DND-41 (cell line): ENCODE data around the gene FAM240B.

Experiments
- ATAC-seq: fragments of 200-7000 bp; cut with Tn5 transposase; 3 replicates; pipeline ENCODE4 v1.9.1; 2021; ENCODE audit warnings: low read depth; ENCODE audit not compliant: insufficient read depth
- DNase-seq: peaks from one replicate; pipeline ENCODE4 v3.0.0-alpha.2; 2020
- H2AFZ ChIP-seq: 2 replicates; pipeline ENCODE4 v1.6.0; 2012; ENCODE audit warnings: low read depth, low read length
- H3K27ac ChIP-seq: 2 replicates; pipeline ENCODE4 v1.5.1; 2012; ENCODE audit warnings: low read length, inconsistent platforms
- H3K27me3 ChIP-seq: fragments of 200-600 bp; sonication (generic); 2 replicates; pipeline ENCODE4 v1.6.0; 2012; ENCODE audit warnings: low read length, mild to moderate bottlenecking, inconsistent platforms; ENCODE audit not compliant: insufficient read depth, poor library complexity
- H3K36me3 ChIP-seq: 2 replicates; pipeline ENCODE4 v1.5.1; 2012; ENCODE audit warnings: low read length, inconsistent platforms; ENCODE audit not compliant: insufficient read depth
- H3K4me1 ChIP-seq: 2 replicates; pipeline ENCODE4 v1.5.1; 2012; ENCODE audit warnings: mild to moderate bottlenecking, low read length; ENCODE audit not compliant: insufficient read depth
- H3K4me2 ChIP-seq: 2 replicates; pipeline ENCODE4 v1.6.0; 2012; ENCODE audit warnings: mild to moderate bottlenecking, moderate library complexity, low read length, inconsistent platforms; ENCODE audit not compliant: insufficient read depth
- H3K4me3 ChIP-seq, 2 experiments: fragments of 200-600 bp in 1 of 2; shearing (Covaris generic) in 1 of 2; 2 replicates each; pipeline ENCODE4 v1.5.1; 2012 to 2016; ENCODE audit warnings: inconsistent platforms in 2 of 2, low read length in 2 of 2, mild to moderate bottlenecking in 2 of 2, low read depth in 1 of 2, moderate library complexity in 1 of 2
- H3K79me2 ChIP-seq: 2 replicates; pipeline ENCODE4 v1.6.0; 2012; ENCODE audit warnings: low read length, inconsistent platforms; ENCODE audit not compliant: insufficient read depth
- H3K9ac ChIP-seq: 2 replicates; pipeline ENCODE4 v1.6.0; 2012; ENCODE audit warnings: low read depth, mild to moderate bottlenecking, inconsistent platforms, low read length, moderate library complexity
- H3K9me3 ChIP-seq: 2 replicates; pipeline ENCODE4 v1.5.1; 2012; ENCODE audit warnings: low read length, moderate library complexity, mild to moderate bottlenecking, inconsistent platforms; ENCODE audit not compliant: insufficient read depth, severe bottlenecking
- H4K20me1 ChIP-seq: 2 replicates; pipeline ENCODE4 v1.6.0; 2012; ENCODE audit warnings: low read length; ENCODE audit not compliant: insufficient read depth
- CTCF ChIP-seq: IDR thresholded peaks from 2 replicates; pipeline ENCODE4 v1.5.1; 2012; ENCODE audit warnings: borderline replicate concordance, low read length, moderate library complexity, mild to moderate bottlenecking; ENCODE audit not compliant: poor library complexity, severe bottlenecking; ENCODE audit errors: extremely low read depth
- EZH2 ChIP-seq: IDR thresholded peaks from 3 replicates; pipeline ENCODE4 v1.6.1; 2012; ENCODE audit warnings: borderline replicate concordance, low read depth, mild to moderate bottlenecking, moderate library complexity, low read length, inconsistent platforms; ENCODE audit not compliant: severe bottlenecking

The FAM240B gene

GRCh38 chr9:38696999-38697398 lies 22.9 kb downstream of the FAM240B start:
- DNase-seq: no peak
- H3K4me3 ChIP-seq: no peak overlapping the region
- no peaks in the 10 kb centered on the region for H3K27me3 ChIP-seq
- H4K20me1 ChIP-seq: no peaks in the 10 kb centered on the region
- ATAC-seq: no peak
- no peaks in the 10 kb centered on the region for H3K36me3 ChIP-seq
- no peak overlapping the region for H3K9ac ChIP-seq
- no peak for TF ChIP-seq EZH2
- no peak for TF ChIP-seq CTCF
- no peaks in the 10 kb centered on the region for H3K79me2 ChIP-seq
- no peak overlapping the region for H3K4me2 ChIP-seq
- H3K4me1 ChIP-seq: peaks cover 18% of the 10 kb centered on the region
- H3K27ac ChIP-seq: no peak overlapping the region
- H3K9me3 ChIP-seq: no peaks in the 10 kb centered on the region
- no peak overlapping the region for H2AFZ ChIP-seq

- H3K36me3 ChIP-seq: no peaks in the 10 kb centered on the region
- DNase-seq: no peak
- no peaks in the 10 kb centered on the region for H3K27me3 ChIP-seq
- no peak overlapping the region; the same call in 1 of the 2 replicates for H2AFZ ChIP-seq
- H3K9me3 ChIP-seq: no peaks in the 10 kb centered on the region
- ATAC-seq: no peak
- H4K20me1 ChIP-seq: no peaks in the 10 kb centered on the region
- H3K4me3 ChIP-seq: no peak overlapping the region
- no peaks in the 10 kb centered on the region for H3K79me2 ChIP-seq
- H3K4me2 ChIP-seq: no peak overlapping the region
- TF ChIP-seq CTCF (no peak), EZH2 (no peak)
- peaks cover 18% of the 10 kb centered on the region for H3K4me1 ChIP-seq
- H3K9ac ChIP-seq: no peak overlapping the region
- H3K27ac ChIP-seq: no peak overlapping the region
Measured at GRCh38 chr9:38694676-38695075, 25.3 kb downstream of the FAM240B start.

- Histone ChIP-seq H3K4me2 (no peak overlapping the region), H3K36me3 (no peaks in the 10 kb centered on the region), H3K4me1 (peaks cover 18% of the 10 kb centered on the region), H4K20me1 (no peaks in the 10 kb centered on the region), H2AFZ (no peak overlapping the region), H3K9ac (no peak overlapping the region), H3K9me3 (no peaks in the 10 kb centered on the region), H3K27me3 (no peaks in the 10 kb centered on the region), H3K79me2 (no peaks in the 10 kb centered on the region), H3K27ac (no peak overlapping the region), H3K4me3 (no peak overlapping the region)
- peak; percentile 16 for DNase-seq
- peak; percentile 50; the same call in 1 of the 3 replicates for ATAC-seq
- no peak for TF ChIP-seq CTCF
- no peak for TF ChIP-seq EZH2
Measured at GRCh38 chr9:38692707-38693106, 27.2 kb downstream of the FAM240B start.

- no peaks in the 10 kb centered on the region for H3K36me3 ChIP-seq
- ATAC-seq (no peak), DNase-seq (no peak)
- no peak overlapping the region for H3K4me3 ChIP-seq
- H2AFZ ChIP-seq: no peak overlapping the region
- no peaks in the 10 kb centered on the region for H3K79me2 ChIP-seq
- no peaks in the 10 kb centered on the region for H4K20me1 ChIP-seq
- TF ChIP-seq CTCF (no peak), EZH2 (no peak)
- no peak overlapping the region for H3K9ac ChIP-seq
- no peak overlapping the region for H3K27ac ChIP-seq
- no peaks in the 10 kb centered on the region for H3K27me3 ChIP-seq
- H3K9me3 ChIP-seq: no peaks in the 10 kb centered on the region
- H3K4me2 ChIP-seq: no peak overlapping the region
- H3K4me1 ChIP-seq: peaks cover 18% of the 10 kb centered on the region
Measured at GRCh38 chr9:38690574-38690973, 29.4 kb downstream of the FAM240B start.
